ENCODE results near the gene HOXA6.
A peak's percentile ranks its signal among the peaks of the same experiment; 100 is the strongest.

Gene HOXA6

DNA sequence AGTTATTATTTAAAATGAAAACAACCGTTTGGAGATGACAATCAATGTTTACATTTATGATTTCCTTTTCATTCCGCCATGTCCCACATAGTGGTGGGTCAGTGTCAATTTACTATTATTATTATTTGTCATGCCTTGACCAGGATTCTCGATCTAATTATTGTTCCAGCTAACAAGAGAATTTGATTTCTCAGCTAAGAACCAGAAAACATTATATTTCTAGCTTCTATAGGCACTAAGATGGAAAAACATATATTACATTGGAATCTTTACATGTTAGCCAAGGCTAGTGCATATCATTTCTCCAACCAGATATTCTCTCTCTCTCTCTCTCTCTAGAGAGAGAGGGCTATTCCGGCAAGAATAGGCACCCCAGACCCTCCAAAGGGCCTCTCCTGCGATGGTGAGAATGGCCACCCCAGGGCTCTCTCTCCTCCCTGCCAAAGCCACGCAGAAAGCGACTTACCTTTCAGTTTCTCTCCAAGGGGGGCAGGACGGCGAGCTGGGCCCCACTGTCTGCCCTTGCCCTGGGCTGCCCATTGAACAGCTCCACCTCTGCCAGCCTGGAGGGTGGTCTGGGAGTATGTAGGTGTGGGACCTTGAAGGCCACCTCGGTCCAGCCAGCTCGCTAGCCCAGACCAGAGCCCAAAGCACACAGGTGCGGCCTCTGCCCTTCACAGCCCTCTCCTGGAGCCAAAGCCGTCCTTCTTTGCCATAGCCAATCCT, 2.4 kb upstream of the HOXA6 start:
- DNase-seq: no peak

DNA sequence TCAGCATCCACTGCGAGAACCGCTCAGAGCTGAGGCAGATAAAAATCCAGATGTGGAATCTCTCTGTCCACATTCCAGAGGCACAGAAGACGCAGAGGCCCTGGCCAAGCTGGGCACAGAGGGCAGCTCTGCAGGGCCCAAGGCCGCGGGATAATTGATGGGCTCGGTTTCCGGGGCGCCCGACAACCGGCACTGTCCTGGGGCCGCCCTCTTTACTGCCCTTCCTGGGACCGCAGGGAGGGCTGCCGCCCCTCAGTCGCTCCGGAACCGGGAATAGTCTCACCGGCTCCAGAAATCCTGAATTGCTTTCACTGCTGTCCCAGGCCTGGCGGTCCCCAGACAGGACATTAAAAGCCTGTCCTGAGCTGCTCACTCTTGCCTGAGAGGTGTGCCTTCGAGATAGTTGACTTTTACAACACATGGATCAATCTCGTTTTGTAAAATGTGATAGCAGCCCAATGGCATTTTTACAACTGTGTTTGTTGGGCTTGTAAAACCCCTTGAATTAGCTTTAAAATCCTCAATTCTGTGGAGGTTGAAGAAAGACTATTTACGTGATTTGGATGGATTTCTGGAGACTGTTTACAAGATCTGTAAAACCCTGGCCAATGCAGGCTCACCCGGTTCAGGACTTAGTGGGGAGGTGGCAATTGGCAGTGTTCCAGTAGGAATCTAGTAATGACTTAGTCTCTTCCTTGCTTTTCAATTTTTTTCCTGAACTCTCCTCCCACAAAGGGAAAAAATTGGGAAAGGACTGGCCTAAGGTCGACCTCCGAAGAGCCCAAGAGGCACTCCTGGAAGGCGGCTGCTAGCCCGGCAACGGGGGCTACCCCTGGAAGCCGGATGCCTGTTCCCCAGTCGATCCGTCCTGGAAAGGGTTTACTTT, 1.4 kb upstream of the HOXA6 start:
- DNase-seq: no peak

DNA sequence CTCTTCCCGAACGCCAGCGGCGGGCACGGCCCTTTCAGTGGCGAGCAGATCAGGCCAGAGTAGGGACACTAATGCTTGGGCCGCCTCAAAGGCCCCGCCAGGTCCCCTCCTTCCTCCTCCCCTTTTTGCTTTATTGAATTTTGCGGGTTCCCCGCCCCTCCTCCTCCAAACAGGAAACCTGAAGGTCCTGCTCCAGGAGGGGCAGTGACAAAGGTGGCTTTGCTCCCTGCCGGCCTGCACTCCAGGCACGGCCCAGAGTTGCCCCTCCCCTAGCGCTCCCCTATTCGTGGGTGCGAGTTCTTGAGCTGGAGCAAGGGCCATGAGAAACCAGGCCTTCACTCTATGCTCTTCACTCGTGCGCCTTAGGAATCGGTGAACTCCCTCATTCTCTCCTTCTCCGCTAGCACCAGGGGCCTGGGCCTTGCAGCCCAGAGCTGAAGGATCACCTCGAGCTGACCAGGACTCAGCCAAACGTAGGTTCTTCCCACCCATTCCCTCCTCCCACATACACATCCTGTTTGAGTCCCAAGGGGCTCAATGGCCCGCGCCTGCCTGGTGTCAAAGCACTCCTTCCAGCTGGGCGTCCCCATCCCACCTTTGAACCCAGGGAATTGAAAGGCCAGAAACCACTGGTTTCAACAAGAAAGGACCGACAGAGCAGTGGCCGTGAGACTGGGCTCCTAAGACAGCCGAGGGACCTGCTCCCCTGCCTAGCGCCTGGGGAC, 619 bp upstream of the HOXA6 start:
- DNase-seq: no peak

- no peak for DNase-seq
Measured at GRCh38 chr7:27146491-27147198, 929 bp downstream of the HOXA6 start.

- DNase-seq: no peak
Measured at GRCh38 chr7:27145914-27146412, 1.6 kb downstream of the HOXA6 start.

DNA sequence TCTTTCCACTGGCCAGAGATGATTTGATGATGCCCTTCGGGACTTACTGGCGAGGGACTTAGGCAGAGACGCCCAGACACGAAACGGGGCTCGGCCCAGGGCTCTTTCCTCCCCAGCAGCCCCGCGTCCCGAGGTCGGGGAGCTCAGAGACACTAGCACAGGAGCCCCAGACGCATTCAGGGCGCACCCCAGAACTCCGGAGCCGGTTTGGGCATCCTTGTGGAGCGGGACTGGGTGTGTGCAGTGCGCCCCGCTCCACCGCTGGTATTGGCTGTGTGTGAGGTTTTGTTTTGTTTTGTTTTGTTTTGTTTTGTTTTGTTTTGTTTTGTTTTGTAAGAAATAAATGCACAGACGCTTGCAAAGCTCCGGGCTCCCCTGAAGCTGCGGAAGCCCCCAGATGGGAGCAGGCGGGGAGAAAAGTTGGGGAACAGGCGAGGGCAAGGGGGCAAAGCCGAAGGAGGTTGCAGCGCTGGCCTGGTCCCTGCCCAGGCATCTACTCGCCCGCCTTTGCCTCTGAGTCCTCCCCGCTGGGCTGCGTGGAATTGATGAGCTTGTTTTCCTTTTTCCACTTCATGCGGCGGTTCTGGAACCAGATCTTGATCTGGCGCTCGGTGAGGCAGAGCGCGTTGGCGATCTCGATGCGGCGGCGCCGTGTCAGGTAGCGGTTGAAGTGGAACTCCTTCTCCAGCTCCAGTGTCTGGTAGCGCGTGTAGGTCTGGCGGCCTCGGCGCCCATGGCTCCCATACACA, 2.2 kb downstream of the HOXA6 start:
- no peak for DNase-seq

DNA sequence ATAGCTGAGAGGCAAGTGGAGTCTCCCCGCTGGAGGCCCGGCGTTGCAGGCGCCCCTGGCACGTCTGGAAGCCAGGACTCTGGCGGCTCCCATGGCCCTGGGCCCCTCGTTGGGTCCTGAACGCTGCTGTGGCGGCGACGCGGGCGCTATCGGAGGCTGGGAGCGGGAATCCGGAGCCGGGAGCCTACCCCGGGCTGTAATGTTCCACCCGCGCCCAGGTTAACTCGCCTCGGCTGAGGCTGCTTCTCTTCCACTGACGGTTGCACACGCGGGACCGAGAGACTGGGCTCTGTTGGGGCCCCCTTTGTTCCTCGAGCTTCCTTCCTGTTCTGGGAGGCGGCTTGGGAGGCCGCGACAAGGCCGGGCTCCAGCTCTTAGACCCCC, 2.8 kb downstream of the HOXA6 start:
- DNase-seq: no peak

- no peak for DNase-seq
Measured at GRCh38 chr7:27143950-27144780, 3.4 kb downstream of the HOXA6 start.

DNA sequence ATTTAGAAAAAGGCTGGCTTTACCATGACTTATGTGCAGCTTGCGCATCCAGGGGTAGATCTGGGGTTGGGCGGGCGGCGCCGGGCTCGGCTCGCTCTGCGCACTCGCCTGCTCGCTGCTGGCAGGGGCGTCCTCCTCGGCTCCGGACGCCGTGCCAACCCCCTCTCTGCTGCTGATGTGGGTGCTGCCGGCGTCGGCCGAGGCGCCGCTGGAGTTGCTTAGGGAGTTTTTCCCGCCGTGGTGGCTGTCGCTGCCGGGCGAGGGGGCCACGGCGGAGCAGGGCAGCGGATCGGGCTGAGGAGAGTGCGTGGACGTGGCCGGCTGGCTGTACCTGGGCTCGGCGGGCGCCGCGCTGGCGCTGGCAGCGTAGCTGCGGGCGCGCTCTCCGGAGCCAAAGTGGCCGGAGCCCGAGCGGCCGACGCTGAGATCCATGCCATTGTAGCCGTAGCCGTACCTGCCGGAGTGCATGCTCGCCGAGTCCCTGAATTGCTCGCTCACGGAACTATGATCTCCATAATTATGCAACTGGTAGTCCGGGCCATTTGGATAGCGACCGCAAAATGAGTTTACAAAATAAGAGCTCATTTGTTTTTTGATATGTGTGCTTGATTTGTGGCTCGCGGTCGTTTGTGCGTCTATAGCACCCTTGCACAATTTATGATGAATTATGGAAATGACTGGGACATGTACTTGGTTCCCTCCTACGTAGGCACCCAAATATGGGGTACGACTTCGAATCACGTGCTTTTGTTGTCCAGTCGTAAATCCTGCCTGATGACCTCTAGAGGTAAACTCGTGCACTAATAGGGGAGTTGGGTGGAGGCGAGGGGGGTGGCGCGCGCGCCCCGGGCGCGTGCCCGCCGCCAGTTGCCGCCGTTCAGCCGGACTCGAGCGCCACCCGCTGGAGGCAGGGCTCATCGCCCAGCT, 4.3 kb downstream of the HOXA6 start, which contains the start of gene HOXA5:
HOXA5 (minus strand) TSS at position 659 of the 927 bp plus-strand sequence; CDS start at position 585, 74 bp downstream.
- peak; percentile 55 to 68 for DNase-seq

DNA sequence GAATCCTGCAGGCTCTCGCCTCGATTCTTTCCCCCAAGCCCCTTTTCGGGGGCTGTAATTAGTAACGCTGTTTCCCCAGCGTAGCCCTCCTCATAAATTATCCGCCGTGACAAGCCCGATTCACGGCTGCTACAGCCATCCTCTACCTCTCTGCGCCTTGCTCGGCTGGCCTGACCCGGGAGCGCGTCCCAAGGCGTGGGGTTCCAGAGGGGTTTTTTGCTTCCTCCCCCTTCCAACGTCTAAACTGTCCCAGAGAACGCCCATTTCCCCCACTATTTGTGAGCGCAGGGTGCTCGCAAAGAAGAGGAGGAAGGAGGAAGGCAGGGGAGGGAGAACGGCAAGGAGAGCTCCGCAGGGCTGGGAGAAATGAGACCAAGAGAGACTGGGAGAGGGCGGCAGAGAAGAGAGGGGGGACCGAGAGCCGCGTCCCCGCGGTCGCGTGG, 5.0 kb downstream of the HOXA6 start:
- no peak for DNase-seq

- no peak for DNase-seq
Measured at GRCh38 chr7:27141923-27142579, 5.5 kb downstream of the HOXA6 start.

DNA sequence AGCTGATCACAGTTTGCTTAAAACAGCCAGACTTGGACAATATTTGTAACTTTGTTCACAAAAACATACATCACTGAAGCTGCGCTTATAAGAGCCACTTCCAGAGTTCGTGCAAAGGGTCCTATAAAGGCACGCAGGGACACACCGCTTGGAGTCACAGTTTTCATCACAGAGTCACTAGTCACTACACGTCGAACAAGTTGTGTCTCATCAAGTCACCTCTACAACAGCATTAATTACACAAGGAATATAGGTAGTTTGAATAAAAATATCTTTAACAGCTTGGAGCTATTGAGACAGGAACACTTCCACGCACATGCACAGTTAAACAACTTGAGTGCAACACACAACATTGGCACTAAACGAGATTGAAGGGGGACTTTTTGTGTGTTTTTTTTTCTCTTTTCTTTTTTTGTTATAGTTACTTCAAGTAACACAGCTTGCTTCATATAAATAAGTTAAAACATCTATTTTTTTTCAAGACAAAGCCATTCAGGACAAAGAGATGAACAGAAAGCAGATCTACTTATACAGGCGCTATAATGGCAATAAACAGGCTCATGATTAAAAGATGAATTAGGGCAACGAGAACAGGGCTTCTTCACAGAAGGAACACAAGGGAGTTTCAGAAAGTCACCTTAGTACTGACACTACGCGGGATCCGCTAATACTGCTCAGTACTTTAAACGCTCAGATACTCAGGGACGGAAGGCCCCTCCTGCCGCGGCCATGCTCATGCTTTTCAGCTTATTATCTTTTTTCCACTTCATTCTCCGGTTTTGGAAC, 6.2 kb downstream of the HOXA6 start:
- DNase-seq: no peak

DNA sequence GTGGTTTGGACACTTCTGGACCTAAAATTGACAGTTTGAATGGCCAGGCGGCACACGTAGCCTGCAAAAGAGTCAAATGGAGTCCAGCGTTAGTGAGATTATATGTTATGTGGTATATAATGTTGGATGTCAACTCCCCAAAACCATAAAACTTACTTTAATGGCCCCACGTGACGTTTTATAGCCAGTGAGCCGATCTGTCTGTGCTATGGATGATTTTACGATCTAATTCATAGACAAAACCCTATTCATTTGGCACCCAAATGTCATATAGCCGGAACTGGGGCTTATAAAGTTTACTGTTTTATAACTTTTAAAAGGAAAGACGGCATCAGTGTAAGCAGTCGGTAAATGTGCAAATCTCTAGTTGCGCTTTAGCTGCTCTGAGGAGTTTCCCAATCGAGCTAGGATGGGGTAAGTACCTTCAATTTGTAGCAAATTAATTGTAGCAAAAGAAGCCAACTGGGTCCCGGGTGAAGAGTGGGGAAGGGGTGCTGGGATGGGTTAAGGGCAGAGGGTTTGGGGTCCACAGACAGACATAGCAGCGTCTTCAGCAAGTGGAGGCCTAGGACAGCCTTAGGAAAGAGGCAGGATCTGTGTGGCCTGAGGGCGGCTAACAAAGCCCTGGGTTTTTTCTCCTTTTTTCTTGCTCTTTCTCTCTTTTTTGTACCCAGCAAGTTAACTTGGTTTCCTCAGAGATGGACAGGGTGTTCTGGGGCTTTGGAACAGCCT, 7.3 kb downstream of the HOXA6 start:
- DNase-seq: no peak

DNA sequence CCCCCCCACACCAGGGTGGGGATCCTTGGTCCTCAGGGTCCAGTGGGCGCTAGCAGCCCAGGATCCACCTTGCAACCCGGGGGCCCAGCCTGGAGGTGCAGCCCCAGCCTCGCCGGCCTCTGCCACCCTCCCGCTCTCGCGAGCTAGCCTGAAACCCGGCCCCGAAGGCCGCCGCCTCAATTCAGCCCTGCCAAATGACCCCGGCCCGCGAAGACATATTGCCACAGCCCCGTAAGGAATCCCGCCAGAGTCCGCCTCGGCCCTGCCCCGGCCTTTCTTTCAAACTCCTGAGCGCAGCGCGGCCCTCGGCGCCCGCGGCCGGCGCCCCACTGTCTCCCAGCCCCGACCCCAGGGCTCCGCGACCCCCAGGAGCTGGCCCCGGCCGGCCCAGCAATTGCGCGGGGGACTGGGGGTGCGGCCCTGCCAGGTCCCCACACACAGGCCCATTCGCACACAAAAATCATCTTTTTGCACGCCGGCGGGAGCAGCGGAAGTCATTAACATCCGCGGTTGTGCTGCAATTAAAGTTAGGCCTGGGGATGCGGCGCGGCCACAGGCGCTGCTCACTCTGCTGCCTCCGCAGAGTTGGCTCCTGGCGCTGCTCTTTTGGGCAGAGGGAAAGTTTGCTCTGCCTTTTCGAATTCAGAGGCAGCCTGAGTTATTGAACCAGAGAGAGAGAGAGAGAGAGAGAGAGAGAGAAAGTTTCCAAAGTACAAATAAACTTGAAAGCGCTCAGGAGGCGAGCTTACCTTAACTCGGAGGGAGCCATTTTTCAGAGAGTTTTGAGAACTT, 8.0 kb downstream of the HOXA6 start:
- DNase-seq: no peak

- no peak for DNase-seq
Measured at GRCh38 chr7:27138985-27139333, 8.6 kb downstream of the HOXA6 start.

GRCh38 chr7:27138472-27138871, 9.1 kb downstream of the HOXA6 start:
- DNase-seq: no peak
